ENCODE results near the gene CRAT. TPM values are rescaled to one million over a fixed set of nuclear protein-coding genes. Genes with fewer than 3 reads are reported as not detected.
A peak's percentile ranks its signal among the peaks of the same experiment; 100 is the strongest.

CRAT gene
- total RNA-seq, 3 donors from 2014 or later = 3.4 to 5.2 (median 5.2) TPM

DNA sequence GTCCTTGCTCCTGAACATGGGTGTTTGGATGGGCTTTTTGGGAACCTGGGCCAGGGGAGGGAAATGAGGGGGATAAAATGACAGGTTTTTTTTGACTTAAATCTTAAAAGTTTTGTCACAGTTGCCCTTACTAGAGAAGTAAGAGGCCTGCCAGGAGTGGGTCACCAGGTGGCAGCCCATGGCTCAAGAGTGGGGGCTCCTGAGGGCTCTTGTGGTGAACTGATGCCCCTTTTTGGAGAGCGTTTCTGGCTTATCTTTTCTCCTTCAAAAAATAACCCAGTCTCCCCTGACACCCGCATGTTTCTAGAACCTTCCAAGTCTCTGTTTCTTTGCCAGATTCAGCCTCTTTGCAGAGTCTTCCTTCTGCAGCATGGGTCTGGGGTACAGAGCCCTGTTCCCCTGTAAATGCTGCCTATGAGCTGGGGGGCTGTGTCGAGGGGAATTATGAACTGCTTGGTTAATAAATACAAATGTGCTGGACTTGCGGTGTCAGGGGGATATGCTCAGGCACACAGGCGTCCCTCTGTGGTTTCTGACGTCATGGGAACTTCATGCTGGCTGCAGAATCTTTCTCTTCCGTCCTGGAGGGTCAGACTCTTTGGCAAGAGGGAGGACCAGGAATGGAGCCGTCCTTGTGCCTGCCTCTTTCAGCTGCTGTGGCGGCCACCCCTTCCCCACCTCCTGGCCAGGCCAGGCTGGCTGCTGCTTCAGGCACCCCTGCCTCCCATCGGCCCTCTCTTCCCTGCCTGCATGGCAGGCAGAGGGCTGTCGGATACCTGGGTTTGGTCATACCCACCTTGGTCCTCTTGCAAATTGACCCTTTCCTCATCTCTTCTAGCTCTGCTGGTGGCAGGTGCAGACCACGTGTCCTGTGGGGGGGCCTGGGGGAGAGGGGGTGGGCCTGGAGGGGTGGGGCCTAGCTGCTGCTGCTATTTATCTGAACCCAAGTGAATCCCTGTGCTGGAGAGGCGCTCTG, 30.8 kb upstream of the CRAT start:
- peaks cover 13% of the 10 kb centered on the region for H3K36me3 Mint-ChIP-seq (ENCODE audit: insufficient read depth)
- DNase-seq (no peak), ATAC-seq (no peak)
- no peaks in the 10 kb centered on the region for H3K9me3 Mint-ChIP-seq
- peaks cover 40% of the 10 kb centered on the region for H3K4me1 Mint-ChIP-seq (ENCODE audit: low read depth)
- no peaks in the 10 kb centered on the region for H3K27me3 Mint-ChIP-seq (ENCODE audit: low read depth)
- H3K4me3 Mint-ChIP-seq = peak overlapping the region; percentile 54

- peak; percentile 3 to 7 for ATAC-seq
- Mint-ChIP-seq H3K4me1 (ENCODE audit: low read depth) (peaks cover 40% of the 10 kb centered on the region), H3K27me3 (ENCODE audit: low read depth) (no peaks in the 10 kb centered on the region), H3K4me3 (peak overlapping the region; percentile 83), H3K9me3 (no peaks in the 10 kb centered on the region), H3K36me3 (ENCODE audit: insufficient read depth) (peaks cover 13% of the 10 kb centered on the region)
- peak; percentile 19 for DNase-seq
Observed at GRCh38 chr9:129140397-129141065, 29.9 kb upstream of the CRAT start.

GRCh38 chr9:129139993-129140396, 29.4 kb upstream of the CRAT start:
- Mint-ChIP-seq H3K36me3 (ENCODE audit: insufficient read depth) (peaks cover 13% of the 10 kb centered on the region), H3K4me1 (ENCODE audit: low read depth) (peaks cover 40% of the 10 kb centered on the region), H3K27me3 (ENCODE audit: low read depth) (no peaks in the 10 kb centered on the region), H3K9me3 (no peaks in the 10 kb centered on the region), H3K4me3 (peak overlapping the region; percentile 83)
- ATAC-seq = peak; percentile 93 to 95
- peak; percentile 79 for DNase-seq

- Mint-ChIP-seq H3K9me3 (no peaks in the 10 kb centered on the region), H3K4me1 (ENCODE audit: low read depth) (peaks cover 40% of the 10 kb centered on the region), H3K4me3 (peak overlapping the region; percentile 83), H3K27me3 (ENCODE audit: low read depth) (no peaks in the 10 kb centered on the region), H3K36me3 (ENCODE audit: insufficient read depth) (peaks cover 13% of the 10 kb centered on the region)
- peak; percentile 64 to 68 for ATAC-seq
- peak; percentile 72 for DNase-seq
Observed at GRCh38 chr9:129139233-129139992, 28.8 kb upstream of the CRAT start.

DNA sequence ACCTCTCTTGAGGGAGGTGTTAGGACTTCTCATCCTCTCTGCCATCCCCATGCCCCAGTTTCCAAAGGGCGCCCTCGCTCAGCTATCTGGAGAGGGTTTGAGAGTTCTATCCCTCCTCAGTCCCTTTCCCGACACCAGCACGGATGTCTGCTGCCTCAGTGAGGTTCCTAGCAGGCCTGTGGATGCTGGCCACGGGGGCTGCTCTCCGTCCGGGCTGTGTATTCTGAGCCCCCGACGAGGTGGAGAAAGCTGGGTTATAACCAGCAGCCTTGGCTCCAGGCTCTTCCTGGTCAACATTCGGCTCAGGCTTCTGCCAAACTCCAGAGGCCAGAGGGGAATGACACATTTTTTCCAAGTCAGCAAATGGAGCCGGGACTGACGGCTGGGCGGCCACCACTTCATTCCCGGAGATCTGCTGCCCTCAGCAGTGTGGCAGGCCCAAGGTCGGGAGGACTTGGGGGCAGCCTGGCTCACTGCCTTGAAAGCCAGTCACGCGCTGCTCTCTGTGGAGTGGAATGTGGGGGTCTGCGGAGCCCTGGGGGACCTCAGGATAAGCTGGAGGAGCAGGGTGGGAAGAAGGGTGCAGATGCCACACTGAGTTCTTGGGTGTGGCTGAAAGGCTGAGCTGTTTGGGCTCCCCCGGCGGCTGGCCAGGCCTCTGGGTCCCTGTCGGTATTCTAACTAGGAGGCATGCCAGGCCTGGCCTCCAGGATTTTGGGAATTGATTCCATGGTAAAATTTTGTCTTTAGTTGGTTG, 28.1 kb upstream of the CRAT start:
- H3K36me3 Mint-ChIP-seq (ENCODE audit: insufficient read depth) = peaks cover 14% of the 10 kb centered on the region
- ATAC-seq (peak; percentile 1 to 2), DNase-seq (no peak)
- no peak overlapping the region for H3K4me3 Mint-ChIP-seq
- H3K9me3 Mint-ChIP-seq = no peaks in the 10 kb centered on the region
- no peaks in the 10 kb centered on the region for H3K27me3 Mint-ChIP-seq (ENCODE audit: low read depth)
- H3K4me1 Mint-ChIP-seq (ENCODE audit: low read depth) = peaks cover 39% of the 10 kb centered on the region

DNA sequence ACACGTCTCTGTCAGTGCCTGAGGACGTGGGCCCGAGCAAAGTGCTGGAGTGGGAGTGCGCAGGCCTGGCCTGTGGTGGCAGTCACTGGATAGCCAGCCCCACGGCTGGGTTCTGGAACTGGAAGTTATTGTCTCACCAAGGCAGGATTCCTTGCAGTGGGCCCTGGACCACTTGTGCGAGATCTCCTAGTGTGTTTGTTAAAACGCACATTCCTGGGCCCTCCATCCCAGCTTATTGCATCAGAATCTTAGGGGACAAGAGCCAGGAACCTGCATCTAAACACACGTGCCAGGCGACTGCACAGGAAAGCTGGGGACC, 27.5 kb upstream of the CRAT start:
- peaks cover 36% of the 10 kb centered on the region for H3K4me1 Mint-ChIP-seq (ENCODE audit: low read depth)
- no peak overlapping the region for H3K4me3 Mint-ChIP-seq
- DNase-seq = no peak
- ATAC-seq = no peak
- H3K9me3 Mint-ChIP-seq = no peaks in the 10 kb centered on the region
- peaks cover 16% of the 10 kb centered on the region for H3K36me3 Mint-ChIP-seq (ENCODE audit: insufficient read depth)
- H3K27me3 Mint-ChIP-seq (ENCODE audit: low read depth) = no peaks in the 10 kb centered on the region

DNA sequence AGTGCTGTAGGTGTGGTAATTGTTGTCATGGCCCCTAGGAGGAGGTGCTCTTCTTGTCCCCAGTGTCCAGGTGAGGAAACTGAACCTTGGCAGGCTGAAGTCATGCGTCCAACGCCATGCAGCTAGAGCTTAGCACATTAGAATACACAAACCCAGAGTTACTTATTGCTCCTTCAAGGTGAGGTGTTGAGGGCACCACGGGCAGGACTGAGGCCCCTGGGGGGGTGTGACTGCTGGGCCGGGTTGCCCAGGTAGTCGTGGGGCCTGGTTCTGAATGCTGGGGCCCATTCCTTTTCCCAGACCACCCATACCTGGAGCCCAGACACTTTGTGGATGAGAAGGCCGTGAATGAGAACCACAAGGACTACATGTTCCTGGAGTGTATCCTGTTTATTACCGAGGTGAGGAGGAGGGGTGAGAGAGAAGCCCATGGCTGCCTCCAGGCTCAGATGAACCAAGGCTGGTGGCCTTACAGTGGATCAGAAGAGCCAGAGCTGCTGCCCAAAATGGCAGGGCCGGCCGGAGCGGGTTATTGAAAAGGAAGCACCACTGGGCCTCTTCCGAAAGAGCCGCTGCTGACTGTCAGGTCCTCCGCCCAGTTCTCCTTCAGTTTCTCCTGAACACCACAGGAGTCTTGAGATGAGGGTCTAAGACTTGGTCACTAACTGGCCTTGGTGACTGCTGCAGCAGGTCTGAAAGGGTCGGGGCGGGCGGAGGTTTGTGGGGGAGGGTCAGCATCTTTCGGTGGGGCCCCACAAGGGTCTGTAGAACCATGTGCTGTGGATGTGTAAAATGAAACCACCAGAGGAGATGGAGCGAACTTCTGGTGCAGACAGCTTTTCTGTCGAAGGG, 26.9 kb upstream of the CRAT start:
- Mint-ChIP-seq H3K4me1 (ENCODE audit: low read depth) (peaks cover 30% of the 10 kb centered on the region), H3K9me3 (no peaks in the 10 kb centered on the region), H3K36me3 (ENCODE audit: insufficient read depth) (peaks cover 12% of the 10 kb centered on the region), H3K4me3 (no peak overlapping the region), H3K27me3 (ENCODE audit: low read depth) (no peaks in the 10 kb centered on the region)
- DNase-seq = no peak
- no peak for ATAC-seq

DNA sequence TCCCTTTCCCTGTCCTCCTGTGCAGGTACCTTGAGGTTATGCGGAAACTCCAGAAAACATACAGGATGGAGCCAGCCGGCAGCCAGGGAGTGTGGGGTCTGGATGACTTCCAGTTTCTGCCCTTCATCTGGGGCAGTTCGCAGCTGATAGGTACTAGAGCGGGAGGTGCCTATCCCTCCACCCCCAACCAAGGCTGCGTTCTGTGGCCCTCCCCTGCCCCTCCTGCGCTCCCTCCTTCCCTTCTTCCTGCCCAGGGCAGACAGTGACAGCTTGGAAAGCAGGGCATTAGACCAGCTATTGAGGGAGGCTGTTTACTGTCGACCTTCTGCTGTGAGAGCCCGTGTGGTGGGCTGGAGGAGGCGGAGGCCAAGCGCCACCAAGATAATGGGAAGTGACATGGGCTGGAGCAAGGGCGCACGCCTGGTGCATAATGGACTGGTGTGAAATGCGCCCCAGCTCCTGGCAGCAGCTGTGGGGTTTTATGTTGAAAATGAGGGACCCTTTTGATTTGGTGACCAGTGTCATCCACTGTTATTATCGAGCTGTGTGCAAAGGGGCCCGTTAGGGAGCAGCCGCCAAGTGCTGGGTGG, 25.9 kb upstream of the CRAT start:
- ATAC-seq = no peak
- DNase-seq = no peak
- Mint-ChIP-seq H3K27me3 (ENCODE audit: low read depth) (no peaks in the 10 kb centered on the region), H3K4me1 (ENCODE audit: low read depth) (peaks cover 30% of the 10 kb centered on the region), H3K9me3 (no peaks in the 10 kb centered on the region), H3K36me3 (ENCODE audit: insufficient read depth) (peaks cover 15% of the 10 kb centered on the region), H3K4me3 (no peak overlapping the region)

DNA sequence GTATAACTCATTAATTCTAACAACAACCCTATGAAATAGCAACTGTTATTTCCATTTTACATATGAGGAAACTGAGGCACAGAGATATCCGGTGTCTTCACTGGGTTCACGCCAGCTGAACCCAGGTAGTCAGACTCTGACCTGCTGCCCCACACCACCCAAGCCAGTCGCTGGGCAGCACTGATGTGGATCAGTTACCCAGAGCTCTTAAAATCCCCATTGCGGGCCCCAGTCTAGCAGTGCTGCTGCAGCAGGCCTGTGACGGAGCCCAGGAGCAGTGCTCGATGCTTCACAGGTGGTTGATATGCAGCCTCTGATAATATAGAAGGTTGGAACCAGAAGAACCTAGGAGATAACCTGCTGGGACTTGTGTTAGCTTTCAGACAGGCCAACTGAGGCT, 24.9 kb upstream of the CRAT start:
- Mint-ChIP-seq H3K27me3 (ENCODE audit: low read depth) (no peaks in the 10 kb centered on the region), H3K36me3 (ENCODE audit: insufficient read depth) (peaks cover 19% of the 10 kb centered on the region), H3K4me1 (ENCODE audit: low read depth) (peaks cover 21% of the 10 kb centered on the region), H3K9me3 (no peaks in the 10 kb centered on the region), H3K4me3 (no peak overlapping the region)
- no peak for DNase-seq
- no peak for ATAC-seq

DNA sequence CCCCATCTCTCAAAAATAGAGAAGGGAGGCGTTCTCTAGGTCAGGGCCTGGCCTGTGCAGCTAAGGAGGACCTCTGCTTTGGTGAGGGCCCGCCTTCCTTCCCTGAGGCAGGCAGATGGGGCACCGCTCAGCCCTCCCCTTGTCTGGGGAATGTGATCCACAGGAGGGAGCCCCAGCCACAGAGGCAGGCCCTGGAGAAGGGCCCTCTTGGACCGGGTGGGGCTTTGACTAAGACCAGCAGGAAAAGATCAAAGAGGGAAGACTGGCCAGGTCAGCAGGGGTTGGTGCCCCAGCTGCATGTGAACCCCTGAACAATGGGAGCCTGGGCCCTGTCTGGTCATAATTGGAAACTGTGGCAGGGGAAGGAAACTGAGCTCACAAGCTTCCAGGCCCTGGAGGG, 22.5 kb upstream of the CRAT start:
- Mint-ChIP-seq H3K36me3 (ENCODE audit: insufficient read depth) (peaks cover 20% of the 10 kb centered on the region), H3K4me3 (no peak overlapping the region), H3K27me3 (ENCODE audit: low read depth) (no peaks in the 10 kb centered on the region), H3K9me3 (no peaks in the 10 kb centered on the region), H3K4me1 (ENCODE audit: low read depth) (peaks cover 6% of the 10 kb centered on the region)
- ATAC-seq (no peak), DNase-seq (no peak)

DNA sequence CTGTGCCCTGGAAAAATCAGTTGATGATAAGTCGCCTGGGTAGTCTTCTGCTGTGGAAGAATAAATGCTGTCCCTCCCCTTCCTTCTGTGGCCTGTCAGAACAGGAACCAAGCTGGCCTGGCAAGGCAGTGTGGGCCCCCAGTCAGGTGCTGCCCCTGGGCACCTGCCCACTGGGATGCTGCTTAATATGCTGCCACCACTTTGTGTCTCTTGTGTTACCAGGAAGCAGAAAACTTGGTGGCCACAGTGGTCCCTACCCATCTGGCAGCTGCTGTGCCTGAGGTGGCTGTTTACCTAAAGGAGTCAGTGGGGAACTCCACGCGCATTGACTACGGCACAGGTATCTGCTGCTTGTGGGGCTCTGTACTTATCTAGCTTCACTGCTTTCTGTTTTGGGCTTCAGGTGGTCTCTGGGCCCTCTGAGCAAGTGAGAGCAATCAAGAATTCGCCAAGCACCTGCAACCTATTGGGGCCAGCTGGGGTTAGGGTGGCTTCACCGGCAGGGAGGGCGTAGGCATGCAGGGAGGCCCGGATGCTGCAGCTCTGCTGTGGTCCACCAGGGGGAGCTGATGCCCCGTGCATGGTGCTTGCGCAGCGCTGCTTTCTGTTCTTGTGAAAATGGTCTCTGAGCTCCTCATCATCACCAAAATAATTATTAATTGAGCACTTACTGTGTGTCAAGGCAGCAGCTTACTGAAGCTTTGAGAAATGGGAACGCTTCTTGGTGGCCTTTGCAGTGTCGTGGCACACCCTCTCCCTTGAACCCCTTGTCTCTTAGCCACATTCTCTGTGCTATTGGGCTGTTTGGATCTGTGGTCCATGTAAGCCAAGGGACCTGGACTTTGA, 20.9 kb upstream of the CRAT start:
- ATAC-seq = peak; percentile 98 to 99
- peaks cover 23% of the 10 kb centered on the region for H3K36me3 Mint-ChIP-seq (ENCODE audit: insufficient read depth)
- no peaks in the 10 kb centered on the region for H3K27me3 Mint-ChIP-seq (ENCODE audit: low read depth)
- no peak overlapping the region for H3K4me3 Mint-ChIP-seq
- no peaks in the 10 kb centered on the region for H3K9me3 Mint-ChIP-seq
- DNase-seq = peak; percentile 88
- peaks cover 6% of the 10 kb centered on the region for H3K4me1 Mint-ChIP-seq (ENCODE audit: low read depth)

GRCh38 chr9:129130791-129131190, 20.2 kb upstream of the CRAT start:
- Mint-ChIP-seq H3K4me1 (ENCODE audit: low read depth) (peaks cover 6% of the 10 kb centered on the region), H3K4me3 (no peak overlapping the region), H3K36me3 (ENCODE audit: insufficient read depth) (peaks cover 23% of the 10 kb centered on the region), H3K27me3 (ENCODE audit: low read depth) (no peaks in the 10 kb centered on the region), H3K9me3 (no peaks in the 10 kb centered on the region)
- ATAC-seq = no peak
- no peak for DNase-seq
